ENCODE results near the gene LPO.
A peak's percentile ranks its signal among the peaks of the same experiment; 100 is the strongest.

LPO gene

GRCh38 chr17:58316260-58316960 lies 78.0 kb downstream of the LPO start:
- H3K27ac ChIP-seq, result no peak overlapping the region
- no peak for TF ChIP-seq CTCF (conservative IDR thresholded peaks at IDR 0.05)
- TF ChIP-seq ZFX (IDR thresholded peaks at IDR 0.05), result no peak

- TF ChIP-seq ZFX (IDR thresholded peaks at IDR 0.05) (no peak), CTCF (conservative IDR thresholded peaks at IDR 0.05) (peak; percentile 88)
- H3K27ac ChIP-seq, result no peak overlapping the region
Observed at GRCh38 chr17:58317421-58318064, 79.2 kb downstream of the LPO start.

- no peak overlapping the region for H3K27ac ChIP-seq
- TF ChIP-seq ZFX (IDR thresholded peaks at IDR 0.05) (no peak), CTCF (conservative IDR thresholded peaks at IDR 0.05) (no peak)
Observed at GRCh38 chr17:58318065-58318481, 79.7 kb downstream of the LPO start.

All from C4-2B (cell line).